Natural killer cell (primary cell): Measurements from ENCODE around the gene FZD2. TPM values are rescaled to one million over a fixed set of nuclear protein-coding genes. Genes with fewer than 3 reads are reported as not detected.

Experiments used
- ATAC-seq, 3 donors: fragments of 150-1000 bp in 2 of 3; fragments of 200-7000 bp in 1 of 3; cut with Tn5 transposase; 1 replicate in 1 of 3; 2 replicates in 2 of 3; pipeline ENCODE4 v1.10.0; 2021; ENCODE audit warnings: mild to moderate bottlenecking in 2 of 3, moderate library complexity in 2 of 3
- DNase-seq, 2 donors: peaks; one replicate each; pipeline versions ENCODE4 v3.0.0 to v3.0.0-alpha.2; 2013 to 2021; ENCODE audit warnings: mixed read lengths in 1 of 2
- H3K27ac ChIP-seq: one replicate; pipeline ENCODE4 v1.5.1; 2013; ENCODE audit warnings: mild to moderate bottlenecking, low read length
- H3K27me3 ChIP-seq: one replicate; pipeline ENCODE4 v1.6.1; 2013; ENCODE audit warnings: low read length; ENCODE audit not compliant: control insufficient read depth, insufficient read depth
- H3K36me3 ChIP-seq: one replicate; pipeline ENCODE4 v1.6.1; 2013; ENCODE audit warnings: low read length; ENCODE audit not compliant: control insufficient read depth, insufficient read depth
- H3K4me1 ChIP-seq: one replicate; pipeline ENCODE4 v1.6.1; 2013; ENCODE audit warnings: low read length; ENCODE audit not compliant: control insufficient read depth, insufficient read depth
- H3K4me3 ChIP-seq: one replicate; pipeline ENCODE4 v1.5.1; 2013; ENCODE audit warnings: low read length
- H3K9me3 ChIP-seq: one replicate; pipeline ENCODE4 v1.6.1; 2013; ENCODE audit warnings: low read length; ENCODE audit not compliant: control insufficient read depth, insufficient read depth
- H3K27ac Mint-ChIP-seq, 2 donors: one replicate each; pipeline ENCODE4 v1.8.0; 2022; ENCODE audit warnings: mild to moderate bottlenecking in 2 of 2, mixed read lengths in 2 of 2, moderate library complexity in 1 of 2
- H3K27me3 Mint-ChIP-seq, 2 donors: one replicate each; pipeline ENCODE4 v1.8.0; 2022; ENCODE audit warnings: low read depth in 2 of 2, mixed read lengths in 2 of 2
- H3K36me3 Mint-ChIP-seq: one replicate; pipeline ENCODE4 v1.8.0; 2022; ENCODE audit warnings: mixed read lengths
- H3K4me1 Mint-ChIP-seq, 2 donors: one replicate each; pipeline ENCODE4 v1.8.0; 2022; ENCODE audit warnings: mixed read lengths in 2 of 2
- H3K4me3 Mint-ChIP-seq: one replicate; pipeline ENCODE4 v1.8.0; 2022; ENCODE audit warnings: mild to moderate bottlenecking, moderate library complexity, mixed read lengths
- H3K9me3 Mint-ChIP-seq, 2 donors: one replicate each; pipeline ENCODE4 v1.8.0; 2022; ENCODE audit warnings: mixed read lengths in 2 of 2
- CTCF ChIP-seq: fragments of 200-600 bp; IDR thresholded peaks from one replicate; pipeline ENCODE4 v1.8.0; 2022; ENCODE audit warnings: antibody characterized with exemption
- WGBS: methylation state at CpG from one replicate; pipeline ENCODE4 v1.1.7; 2013; ENCODE audit warnings: missing lambda C conversion rate; ENCODE audit not compliant: insufficient coverage; 5-methylcytosine and 5-hydroxymethylcytosine counted together
- intact Hi-C: fragments of 100-400 bp; cut with micrococcal nuclease; formaldehyde crosslinking; loops from one replicate; pipeline ENCODE4 v1.14.2; 2022
- total RNA-seq, 4 donors: library from RNA; stranded (reverse); fragments of 120-200 nt in 1 of 4; gene quantifications; one replicate each; pipeline versions ENCODE4 v1.2.3 to v1.2.4, GENCODE V29; 2013 to 2022

Gene FZD2
- total RNA-seq, 3 donors from 2014 or later (not counting 1 experiment from before 2014, with no cell fraction given), result 0.27 to 0.55 (median 0.33) TPM

- Histone ChIP-seq H3K4me3 (no peak overlapping the region), H3K4me1 (no peaks in the 10 kb centered on the region), H3K9me3 (no peaks in the 10 kb centered on the region), H3K27me3 (no peaks in the 10 kb centered on the region), H3K27ac (no peak overlapping the region), H3K36me3 (no peaks in the 10 kb centered on the region)
- H3K4me3 Mint-ChIP-seq, result no peak overlapping the region
- H3K27me3 Mint-ChIP-seq, result peaks cover 1 to 20% of the 10 kb centered on the region in 2 donors
- intact Hi-C loops, result no loop called here
- WGBS, result 76% methylated on average over 8 of the region's 8 CpGs
- H3K27ac Mint-ChIP-seq, result no peak overlapping the region
- ATAC-seq (no peak), DNase-seq (no peak)
- no peaks in the 10 kb centered on the region for H3K9me3 Mint-ChIP-seq
- no peaks in the 10 kb centered on the region for H3K36me3 Mint-ChIP-seq
- H3K4me1 Mint-ChIP-seq, result no peaks in the 10 kb centered on the region
- TF ChIP-seq CTCF, result no peak
These were observed 15.3 kb upstream of the FZD2 start for GRCh38 chr17:44541884-44542581.

- no peaks in the 10 kb centered on the region for H3K27me3 ChIP-seq
- Mint-ChIP-seq H3K4me3 (no peak overlapping the region), H3K4me1 (no peaks in the 10 kb centered on the region), H3K36me3 (no peaks in the 10 kb centered on the region), H3K27me3 (peaks cover 3 to 16% of the 10 kb centered on the region in 2 donors), H3K9me3 (no peaks in the 10 kb centered on the region), H3K27ac (no peak overlapping the region)
- no peak overlapping the region for H3K4me3 ChIP-seq
- intact Hi-C loops, result no loop called here
- 80% methylated on average over 4 of the region's 5 CpGs for WGBS
- ATAC-seq, result no peak
- no peak for TF ChIP-seq CTCF
- H3K9me3 ChIP-seq, result no peaks in the 10 kb centered on the region
- no peak overlapping the region for H3K27ac ChIP-seq
- H3K36me3 ChIP-seq, result no peaks in the 10 kb centered on the region
- peaks cover 3% of the 10 kb centered on the region for H3K4me1 ChIP-seq
- no peak for DNase-seq
These were observed 13.9 kb upstream of the FZD2 start for GRCh38 chr17:44543213-44543904.

GRCh38 chr17:44543905-44544523 is 13.3 kb upstream of the FZD2 start:
- no peak for DNase-seq
- no peak for ATAC-seq
- Mint-ChIP-seq H3K9me3 (no peaks in the 10 kb centered on the region), H3K4me3 (no peak overlapping the region), H3K4me1 (no peaks in the 10 kb centered on the region), H3K27ac (no peak overlapping the region), H3K27me3 (peaks cover 3 to 14% of the 10 kb centered on the region in 2 donors), H3K36me3 (no peaks in the 10 kb centered on the region)
- intact Hi-C loops, result no loop called here
- Histone ChIP-seq H3K4me1 (peaks cover 3% of the 10 kb centered on the region), H3K4me3 (no peak overlapping the region), H3K27ac (no peak overlapping the region), H3K9me3 (no peaks in the 10 kb centered on the region), H3K27me3 (no peaks in the 10 kb centered on the region), H3K36me3 (no peaks in the 10 kb centered on the region)
- WGBS, result 78% methylated on average over 5 of the region's 5 CpGs
- TF ChIP-seq CTCF, result no peak
